DOHH2 (cell line): ENCODE measurements around the gene PAQR4.

Experiments
- H3F3A ChIP-seq: fragments of 200-600 bp; sonication (generic), shearing (Covaris generic); 2 replicates; pipeline ENCODE4 v1.6.0; 2016; ENCODE audit warnings: antibody characterized with exemption, mild to moderate bottlenecking; ENCODE audit not compliant: control insufficient read depth, insufficient read depth
- H3K27ac ChIP-seq: fragments of 200-600 bp; sonication (generic); 2 replicates; pipeline ENCODE4 v1.5.1; 2014; ENCODE audit warnings: low read depth, mild to moderate bottlenecking, low read length, moderate library complexity
- H3K27me3 ChIP-seq: fragments of 200-600 bp; sonication (generic); 2 replicates; pipeline ENCODE4 v1.6.1; 2014; ENCODE audit warnings: mild to moderate bottlenecking, low read length, mixed read lengths; ENCODE audit not compliant: control insufficient read depth
- H3K36me3 ChIP-seq: fragments of 200-600 bp; sonication (generic); 2 replicates; pipeline ENCODE4 v1.6.1; 2014; ENCODE audit warnings: mild to moderate bottlenecking, low read length, moderate library complexity, mixed read lengths; ENCODE audit not compliant: control insufficient read depth
- H3K4me1 ChIP-seq: fragments of 200-600 bp; sonication (generic); 2 replicates; pipeline ENCODE4 v1.6.1; 2014; ENCODE audit warnings: mild to moderate bottlenecking, low read length, mixed read lengths; ENCODE audit not compliant: control insufficient read depth
- H3K4me2 ChIP-seq: fragments of 200-600 bp; sonication (generic); 2 replicates; pipeline ENCODE4 v1.6.0; 2014; ENCODE audit warnings: mild to moderate bottlenecking, low read length, moderate library complexity
- H3K4me3 ChIP-seq: fragments of 200-600 bp; sonication (generic); 2 replicates; pipeline ENCODE4 v1.5.1; 2014; ENCODE audit warnings: mild to moderate bottlenecking, low read length, mixed read lengths
- H3K79me2 ChIP-seq: fragments of 200-600 bp; sonication (generic); 2 replicates; pipeline ENCODE4 v1.6.1; 2014; ENCODE audit warnings: mild to moderate bottlenecking, low read length, mixed read lengths; ENCODE audit not compliant: control insufficient read depth
- H3K9me2 ChIP-seq: fragments of 200-600 bp; sonication (generic); replicated peaks from 2 replicates; pipeline ENCODE4 v1.6.1; 2014; ENCODE audit warnings: mild to moderate bottlenecking, low read length, mixed read lengths; ENCODE audit not compliant: control insufficient read depth
- H3K9me3 ChIP-seq: fragments of 200-600 bp; sonication (generic); 2 replicates; pipeline ENCODE4 v1.6.1; 2014; ENCODE audit warnings: antibody characterized with exemption, low read length, mixed read lengths; ENCODE audit not compliant: control insufficient read depth, insufficient read depth
- H4K20me1 ChIP-seq: fragments of 200-600 bp; sonication (generic); 2 replicates; pipeline ENCODE4 v1.6.0; 2014; ENCODE audit warnings: low read depth, mild to moderate bottlenecking, antibody characterized with exemption, low read length, moderate library complexity; ENCODE audit not compliant: control insufficient read depth, insufficient read depth
- EZH2phosphoT487 ChIP-seq: fragments of 200-600 bp; sonication (generic); IDR thresholded peaks from 2 replicates; pipeline ENCODE4 v1.6.1; 2017; ENCODE audit warnings: borderline replicate concordance, mild to moderate bottlenecking, antibody characterized with exemption, low read length, moderate library complexity, mixed read lengths
- TF ChIP-seq, protein P1 (sequence below): fragments of 200-600 bp; sonication (generic); IDR thresholded peaks from one replicate; pipeline ENCODE4 v1.5.1; 2014; ENCODE audit warnings: antibody characterized with exemption, mild to moderate bottlenecking, low read depth, low read length; ENCODE audit not compliant: poor library complexity, severe bottlenecking

PAQR4 gene

DNA sequence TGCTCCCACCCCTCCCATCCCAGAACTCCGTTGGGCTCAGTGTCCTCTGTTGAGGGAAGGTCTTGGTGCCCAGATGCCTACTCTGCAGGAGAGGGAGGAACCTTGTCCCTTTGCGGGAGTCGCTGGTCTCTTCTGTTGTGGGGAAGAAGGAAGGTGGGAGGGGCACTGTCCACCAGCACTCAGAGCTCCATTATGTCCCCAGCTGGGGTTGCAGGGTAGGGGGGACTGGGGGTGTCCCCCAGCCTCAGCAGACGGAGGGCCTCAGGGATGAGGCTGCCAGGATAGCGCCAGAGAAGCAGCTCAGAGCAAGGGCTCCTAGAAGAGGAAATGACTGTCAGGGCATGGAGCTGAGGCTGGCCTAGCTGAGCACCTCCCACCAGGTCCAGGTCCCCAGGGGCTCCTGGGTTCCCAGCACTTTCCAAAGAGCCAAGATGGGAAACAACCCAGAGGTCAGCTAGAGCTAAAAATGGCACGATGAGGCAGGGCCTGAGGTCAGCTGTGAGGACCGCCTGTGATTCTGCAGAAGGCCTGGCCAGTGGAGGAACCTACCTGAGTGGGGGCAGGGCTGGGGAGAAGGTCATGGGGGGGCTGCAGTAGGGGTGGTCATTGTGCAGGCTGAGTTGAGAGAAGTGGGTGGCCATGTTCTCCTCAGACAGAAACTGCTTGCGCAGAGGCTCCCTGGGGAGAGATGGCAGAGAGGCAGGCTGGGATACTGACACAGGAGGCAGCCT is 53.7 kb downstream of the PAQR4 start:
- H3K36me3 ChIP-seq = peaks cover 19% of the 10 kb centered on the region
- H3K4me2 ChIP-seq = peak overlapping the region; percentile 90
- TF ChIP-seq, protein P1, sequence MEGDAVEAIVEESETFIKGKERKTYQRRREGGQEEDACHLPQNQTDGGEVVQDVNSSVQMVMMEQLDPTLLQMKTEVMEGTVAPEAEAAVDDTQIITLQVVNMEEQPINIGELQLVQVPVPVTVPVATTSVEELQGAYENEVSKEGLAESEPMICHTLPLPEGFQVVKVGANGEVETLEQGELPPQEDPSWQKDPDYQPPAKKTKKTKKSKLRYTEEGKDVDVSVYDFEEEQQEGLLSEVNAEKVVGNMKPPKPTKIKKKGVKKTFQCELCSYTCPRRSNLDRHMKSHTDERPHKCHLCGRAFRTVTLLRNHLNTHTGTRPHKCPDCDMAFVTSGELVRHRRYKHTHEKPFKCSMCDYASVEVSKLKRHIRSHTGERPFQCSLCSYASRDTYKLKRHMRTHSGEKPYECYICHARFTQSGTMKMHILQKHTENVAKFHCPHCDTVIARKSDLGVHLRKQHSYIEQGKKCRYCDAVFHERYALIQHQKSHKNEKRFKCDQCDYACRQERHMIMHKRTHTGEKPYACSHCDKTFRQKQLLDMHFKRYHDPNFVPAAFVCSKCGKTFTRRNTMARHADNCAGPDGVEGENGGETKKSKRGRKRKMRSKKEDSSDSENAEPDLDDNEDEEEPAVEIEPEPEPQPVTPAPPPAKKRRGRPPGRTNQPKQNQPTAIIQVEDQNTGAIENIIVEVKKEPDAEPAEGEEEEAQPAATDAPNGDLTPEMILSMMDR = no peak
- TF ChIP-seq EZH2phosphoT487 = no peak
- peaks cover 39% of the 10 kb centered on the region for H3K4me1 ChIP-seq
- peak overlapping the region; percentile 78 for H3K4me3 ChIP-seq
- H3K27me3 ChIP-seq = no peaks in the 10 kb centered on the region
- H3F3A ChIP-seq = peaks cover 14% of the 10 kb centered on the region; the same call in 1 of the 2 replicates
- H3K79me2 ChIP-seq = peaks cover 5% of the 10 kb centered on the region
- H3K27ac ChIP-seq = no peak overlapping the region
- H3K9me3 ChIP-seq = no peaks in the 10 kb centered on the region
- H4K20me1 ChIP-seq = no peaks in the 10 kb centered on the region
- H3K9me2 ChIP-seq = no peaks in the 10 kb centered on the region
